ENCODE measurements around the gene ZNF501.

ZNF501 gene

GRCh38 chr3:44729384-44729910 is at the start of gene ZNF501:
ZNF501 (plus strand) TSS chr3:44729635; CDS start chr3:44734422, 4,787 bp downstream.
- FAIRE-seq = no peak

- no peak for FAIRE-seq
These were observed 48.4 kb upstream of the ZNF501 start for GRCh38 chr3:44680921-44681455.

GRCh38 chr3:44682182-44682896 is 47.1 kb upstream of the ZNF501 start:
- no peak for FAIRE-seq

- FAIRE-seq = no peak
These were observed 44.2 kb upstream of the ZNF501 start for GRCh38 chr3:44685128-44685800.

GRCh38 chr3:44687898-44688297 is 41.5 kb upstream of the ZNF501 start:
- FAIRE-seq = no peak

- no peak for FAIRE-seq
These were observed 16.9 kb upstream of the ZNF501 start, which contains the start of gene ZNF502 for GRCh38 chr3:44712455-44713075. ZNF502 (plus strand) TSS chr3:44712660; CDS start chr3:44720262, 7,602 bp downstream.

GRCh38 chr3:44721231-44722102 is 8.0 kb upstream of the ZNF501 start:
- FAIRE-seq = no peak

GRCh38 chr3:44722103-44722401 is 7.4 kb upstream of the ZNF501 start:
- no peak for FAIRE-seq

GRCh38 chr3:44734646-44735168 is 5.3 kb downstream of the ZNF501 start:
- FAIRE-seq = no peak

- no peak for FAIRE-seq
These were observed 31.6 kb downstream of the ZNF501 start for GRCh38 chr3:44761101-44761423.

- peak; percentile 57 for FAIRE-seq
These were observed 32.2 kb downstream of the ZNF501 start, which contains the start of the genes KIAA1143 and KIF15 for GRCh38 chr3:44761424-44762169. KIAA1143 (minus strand) TSS chr3:44761619; CDS start chr3:44761602, 17 bp downstream. KIF15 (plus strand) TSS chr3:44761794; CDS start chr3:44761866, 72 bp downstream.

- no peak for FAIRE-seq
These were observed 32.8 kb downstream of the ZNF501 start for GRCh38 chr3:44762170-44762677.

- FAIRE-seq = no peak
These were observed 33.3 kb downstream of the ZNF501 start for GRCh38 chr3:44762690-44763089.

GRCh38 chr3:44764248-44764647 is 34.8 kb downstream of the ZNF501 start:
- FAIRE-seq = no peak

GRCh38 chr3:44771424-44772098 is 42.1 kb downstream of the ZNF501 start:
- no peak for FAIRE-seq

- FAIRE-seq = no peak
These were observed 42.6 kb downstream of the ZNF501 start for GRCh38 chr3:44772099-44772442.

- FAIRE-seq = no peak
These were observed 53.5 kb downstream of the ZNF501 start for GRCh38 chr3:44782891-44783290.

Measured in A204.1 (cell line).